HG03565 (cell line): ENCODE measurements around the gene PTPN5.
"Not testable (repeated sequence)": the region's sequence is repeated elsewhere in the genome, so short reads cannot be mapped to it uniquely, and the experiment has no call there.

Source experiments
- ATAC-seq: cut with Tn5 transposase; IDR thresholded peaks from one replicate; pipeline ENCODE4 v1.9.1; 2021; ENCODE audit warnings: mild to moderate bottlenecking, moderate library complexity; ENCODE audit not compliant: unreplicated experiment

PTPN5 gene

GRCh38 chr11:18791207-18791968, at the start of gene PTPN5:
TSS of gene PTPN5 (minus strand) at chr11:18791798. CDS start at chr11:18771958, 19,840 bp downstream.
- ATAC-seq: no peak

DNA sequence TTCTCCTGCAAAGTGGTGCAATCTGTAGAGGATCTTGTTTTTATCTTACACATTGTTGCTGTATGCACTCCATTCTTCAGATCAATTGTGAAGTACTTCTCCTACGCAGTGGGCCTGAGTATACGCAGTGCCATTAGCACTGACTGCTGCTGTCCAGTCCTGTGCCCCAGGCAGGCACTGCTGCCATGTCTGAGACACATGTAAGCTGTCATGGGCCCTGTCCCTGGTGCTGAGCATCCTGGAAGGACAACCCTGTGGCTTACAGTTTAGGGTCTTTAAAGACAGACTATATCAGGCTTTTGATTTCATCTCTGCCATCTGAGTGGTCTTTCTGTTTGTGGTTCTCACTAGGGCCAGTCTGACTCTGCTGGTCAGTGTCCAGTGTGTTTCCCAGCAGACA, 44.8 kb upstream of the PTPN5 start:
- ATAC-seq: no peak

DNA sequence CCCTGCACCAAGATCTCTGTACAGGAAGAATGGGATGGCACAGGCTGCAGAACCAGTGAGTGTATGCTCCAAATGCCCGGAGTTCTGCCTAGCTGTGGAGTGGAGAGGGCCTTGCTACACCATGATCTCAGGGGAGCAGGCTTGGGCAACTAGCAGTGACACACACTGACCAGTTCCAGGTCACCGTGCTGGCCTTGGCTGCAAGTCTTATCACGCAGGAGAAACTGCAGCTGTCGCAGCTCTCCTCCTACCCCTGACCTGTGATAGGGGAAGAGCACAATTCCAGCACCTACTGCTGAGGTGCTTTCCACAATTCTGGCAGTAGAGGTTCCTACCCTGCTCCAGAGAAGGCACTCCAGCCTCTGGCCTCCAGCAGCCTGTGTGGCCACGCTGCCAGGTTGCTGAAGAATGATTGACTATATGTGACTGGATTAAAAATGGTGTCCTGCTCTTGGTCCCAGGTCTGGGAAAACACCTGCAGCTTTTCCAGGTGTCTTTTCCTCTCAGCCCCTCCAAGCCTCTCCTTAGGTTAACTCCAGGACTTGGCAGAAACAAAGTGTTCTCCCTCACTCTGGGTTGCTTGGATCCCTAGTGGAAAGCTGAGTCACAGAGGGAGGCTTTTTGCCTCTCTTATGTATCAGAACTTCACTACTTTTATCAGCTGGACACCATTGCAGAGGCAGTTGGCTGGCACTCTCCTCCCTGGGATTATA, 43.3 kb upstream of the PTPN5 start:
- no peak for ATAC-seq

GRCh38 chr11:18820160-18820559, 28.6 kb upstream of the PTPN5 start:
- ATAC-seq: not testable (repeated sequence)

GRCh38 chr11:18804199-18804999, 12.8 kb upstream of the PTPN5 start:
- ATAC-seq: no peak

DNA sequence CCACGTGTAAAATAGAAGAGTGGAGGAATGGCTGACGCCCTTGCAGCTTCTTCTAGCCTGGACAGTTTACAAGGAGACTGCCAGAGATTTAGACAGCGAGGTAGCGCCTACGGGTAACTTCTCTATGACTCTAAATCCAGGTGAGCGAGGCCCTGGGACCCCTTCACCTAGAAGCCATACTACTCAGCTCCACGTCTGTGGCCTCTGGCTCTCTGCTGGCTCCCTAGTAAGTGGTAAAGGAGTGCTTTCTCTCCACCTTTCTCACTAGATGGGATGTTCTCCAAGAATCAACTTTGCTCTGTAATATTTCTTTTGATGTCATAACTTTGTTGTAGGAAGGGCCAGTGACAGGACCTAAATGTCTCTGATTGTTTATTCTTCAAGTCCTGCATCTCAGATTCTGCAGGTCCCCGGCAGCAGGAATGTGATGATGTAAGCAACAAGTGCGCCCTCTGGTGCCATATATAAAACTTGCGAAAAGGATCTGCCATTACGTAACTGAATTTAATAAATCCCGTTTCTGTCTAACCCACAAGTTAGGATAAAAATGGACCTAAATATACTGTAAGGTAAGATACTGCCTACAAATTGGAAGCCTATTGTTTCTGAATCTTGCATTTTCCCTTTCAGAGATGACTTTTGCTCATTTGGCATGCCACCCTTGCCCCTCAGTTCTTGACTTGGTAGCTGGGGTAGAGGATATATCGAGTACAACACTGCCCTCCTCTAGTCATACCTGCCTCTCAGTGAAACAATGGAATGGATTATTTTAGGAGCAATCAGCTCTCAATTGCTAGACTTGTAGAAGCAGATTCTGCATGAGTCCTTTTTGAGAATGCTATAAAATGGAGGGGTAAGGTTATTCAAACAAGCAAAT, 11.0 kb upstream of the PTPN5 start:
- ATAC-seq: no peak

DNA sequence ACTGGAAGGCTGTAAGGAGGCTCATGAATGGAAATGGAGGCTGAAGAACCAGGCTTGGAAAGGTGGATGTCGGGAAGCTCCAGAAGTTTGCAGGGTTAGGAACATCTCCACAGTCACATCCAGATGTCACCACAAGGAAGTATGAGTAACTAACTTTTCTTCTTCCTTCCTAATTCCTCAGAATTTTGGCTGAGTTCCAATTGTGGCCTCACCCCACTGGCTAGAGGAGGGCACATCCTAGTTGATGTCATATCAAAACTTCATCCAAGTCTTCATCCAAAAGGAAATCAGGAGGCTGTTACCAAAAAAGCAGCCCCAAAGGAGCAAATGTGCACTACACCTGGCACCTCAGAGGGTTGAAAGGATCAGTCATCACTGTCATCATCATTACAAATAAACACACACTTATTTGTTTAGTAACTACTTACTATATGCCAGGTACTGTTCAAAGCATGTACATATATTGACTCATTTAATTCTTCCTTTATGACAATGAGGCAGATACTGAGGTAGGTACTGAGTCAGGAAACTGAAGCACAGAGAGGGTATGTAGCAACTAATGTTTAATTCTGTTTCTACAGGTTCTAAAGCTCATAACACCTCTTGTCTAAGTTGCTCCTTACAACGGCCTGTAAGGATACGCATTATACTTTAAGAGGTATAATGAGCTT, 7.3 kb upstream of the PTPN5 start:
- no peak for ATAC-seq

DNA sequence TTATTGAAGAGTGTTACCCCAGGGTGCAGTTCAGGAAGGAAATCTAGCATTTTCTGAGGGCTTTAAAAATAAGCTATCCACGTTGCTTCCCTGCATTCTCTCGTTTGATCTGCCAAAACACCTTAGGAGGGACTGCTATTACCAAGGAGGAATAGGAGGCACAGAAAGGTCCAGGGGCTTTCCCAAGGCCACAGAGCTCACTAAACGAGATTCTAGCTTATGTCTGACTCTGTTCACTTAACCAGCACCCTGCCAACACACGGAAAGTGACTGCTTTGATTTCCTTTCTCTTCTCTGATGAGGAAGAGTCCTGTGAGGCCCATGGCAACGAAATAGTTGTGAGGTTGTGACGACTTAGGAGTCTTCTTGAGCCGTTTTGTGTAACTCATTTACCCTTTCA, 3.4 kb upstream of the PTPN5 start:
- ATAC-seq: no peak

- ATAC-seq: no peak
These were observed 1.2 kb upstream of the PTPN5 start for GRCh38 chr11:18792827-18793226.

DNA sequence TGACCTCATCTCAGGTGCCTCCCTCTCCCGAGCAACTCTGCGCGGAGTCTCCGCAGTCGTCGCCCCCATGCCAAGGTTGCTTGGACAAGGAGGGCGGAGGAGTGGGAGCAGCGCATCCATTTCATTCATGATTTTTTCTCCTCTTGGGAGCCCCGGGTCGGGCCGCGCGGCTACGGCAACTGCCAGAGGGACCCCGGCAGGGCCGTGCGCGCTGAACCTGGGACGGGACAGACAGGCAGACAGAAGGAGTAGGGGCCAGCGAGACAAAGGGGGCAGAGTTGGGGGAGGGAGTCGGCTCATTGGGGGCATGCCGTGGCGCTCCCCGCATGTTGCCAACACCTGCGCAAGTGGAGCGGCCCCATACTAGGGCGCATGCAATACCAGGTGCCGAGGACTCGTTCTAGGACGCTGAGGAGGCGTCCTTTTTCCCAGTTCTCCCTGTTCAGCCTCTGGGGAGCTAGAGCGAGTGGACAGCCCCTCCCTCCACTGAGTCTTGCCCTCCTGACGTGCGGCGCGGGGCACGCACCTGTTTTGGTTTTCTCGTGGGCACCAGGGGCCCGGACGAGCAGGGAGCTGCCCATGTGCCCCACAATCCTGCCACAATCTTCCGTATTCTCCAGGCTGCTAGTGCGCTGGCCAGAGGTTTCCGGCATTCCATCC, 501 bp upstream of the PTPN5 start:
- no peak for ATAC-seq

DNA sequence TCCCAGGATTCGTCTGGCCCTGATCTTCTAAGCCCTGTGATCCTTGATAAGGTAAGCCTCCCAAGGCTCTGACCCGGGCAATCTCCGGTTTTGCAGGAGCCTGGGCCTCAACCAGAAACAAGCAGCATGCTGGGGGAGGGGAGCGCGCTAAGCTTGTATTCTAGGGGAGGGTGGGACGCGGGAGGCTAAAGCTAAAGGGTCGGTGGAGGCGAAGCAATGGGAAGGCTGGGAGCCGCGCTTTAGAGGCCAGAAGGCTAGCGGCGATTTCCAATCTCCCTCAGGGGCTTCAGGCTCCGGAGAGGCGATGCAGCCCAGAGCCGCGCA, 753 bp downstream of the PTPN5 start:
- ATAC-seq: no peak

DNA sequence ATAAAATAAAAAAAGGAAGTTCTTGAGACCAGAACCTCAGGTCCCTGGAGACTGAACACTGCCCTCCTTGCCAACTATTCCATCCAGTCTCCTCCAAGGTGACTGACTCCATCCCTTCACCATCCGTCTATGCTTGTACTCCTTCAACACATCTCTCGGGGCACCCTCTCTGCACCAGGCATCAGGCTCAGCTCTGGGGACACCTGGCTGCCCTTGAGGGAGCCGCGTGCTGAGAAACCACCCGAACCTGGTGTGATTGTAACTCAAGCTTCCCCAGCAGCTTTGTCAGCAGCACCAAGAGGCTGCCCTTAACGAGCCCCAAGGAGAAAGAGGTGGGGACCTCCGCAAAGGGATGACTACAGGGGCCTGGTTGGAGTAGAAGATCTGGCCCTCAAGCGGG, 1.7 kb downstream of the PTPN5 start:
- no peak for ATAC-seq

DNA sequence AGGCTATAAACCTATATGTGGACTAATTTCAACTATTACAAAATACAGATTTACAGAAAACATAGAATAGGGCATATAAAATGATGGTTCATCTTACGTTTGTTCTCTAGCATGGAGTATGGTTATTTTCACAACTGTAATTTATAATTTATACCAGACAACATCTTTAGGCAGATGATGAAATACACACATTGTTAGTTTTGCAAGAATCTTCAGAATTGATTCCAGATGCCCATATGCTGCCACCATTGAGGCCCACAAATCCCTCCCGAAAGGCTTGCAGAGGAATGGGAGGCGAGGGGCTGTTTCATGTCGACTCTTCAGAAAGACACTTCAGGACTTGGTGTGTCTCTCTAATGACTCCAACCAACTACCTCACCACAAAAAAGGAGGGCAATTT, 6.2 kb downstream of the PTPN5 start:
- ATAC-seq: no peak

- no peak for ATAC-seq
These were observed 10.7 kb downstream of the PTPN5 start for GRCh38 chr11:18780896-18781295.

DNA sequence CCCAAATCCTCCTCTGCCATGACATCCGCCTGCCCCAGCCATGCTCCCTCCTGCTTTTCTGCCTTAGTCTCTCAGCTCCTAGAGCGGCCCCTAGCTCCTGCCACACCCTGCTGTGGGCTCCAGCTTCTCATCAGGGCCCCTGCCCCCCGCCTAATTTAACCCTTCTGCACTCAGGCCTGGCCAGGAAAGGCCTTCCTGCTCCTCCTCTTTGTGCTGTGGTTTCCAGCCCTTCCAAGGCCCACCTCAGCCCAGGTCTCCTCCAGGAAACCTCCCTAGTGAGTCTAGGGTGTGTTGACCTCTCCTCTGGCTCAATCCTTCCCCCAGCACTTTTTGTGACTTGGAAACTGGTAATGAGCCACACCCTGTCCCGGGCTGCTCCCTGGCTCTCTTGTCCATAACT, 11.3 kb downstream of the PTPN5 start:
- no peak for ATAC-seq

GRCh38 chr11:18778468-18778867, 13.1 kb downstream of the PTPN5 start:
- no peak for ATAC-seq

DNA sequence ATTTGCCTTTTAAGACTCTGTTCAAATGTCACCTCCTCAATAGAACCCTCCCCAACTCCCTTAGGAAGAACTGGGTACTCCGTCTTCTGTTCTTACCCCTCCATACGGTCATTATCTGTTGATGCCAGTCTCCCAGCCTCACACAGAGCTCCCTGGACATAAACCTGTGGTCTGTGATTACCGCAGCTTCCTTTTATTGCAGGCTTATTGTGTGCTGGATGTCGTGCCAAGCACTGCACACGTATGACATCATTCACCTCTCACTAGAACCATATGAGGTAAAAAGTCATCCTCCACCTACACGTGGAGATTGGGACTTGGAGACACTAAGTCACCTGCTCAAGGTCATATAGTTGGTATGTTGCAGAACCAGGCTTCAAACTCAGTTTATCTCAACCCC, 15.3 kb downstream of the PTPN5 start:
- no peak for ATAC-seq

- ATAC-seq: peak; percentile 85
These were observed 15.9 kb downstream of the PTPN5 start for GRCh38 chr11:18775492-18776292.

GRCh38 chr11:18774801-18775200, 16.8 kb downstream of the PTPN5 start:
- no peak for ATAC-seq
